SK-N-SH (cell line): Measurements from ENCODE around the gene FGD2. TPM values are rescaled to one million over a fixed set of nuclear protein-coding genes. Genes with fewer than 3 reads are reported as not detected.

Experiments
- CTCF ChIA-PET: fragments of 300-600, 350-600 bp; formaldehyde crosslinking; extraction: SDS; loops from one replicate; lab custom pipeline; 2021; lab: Yijun Ruan, JAX
- POLR2A ChIA-PET: fragments of 350-600 bp; sonication (Branson Sonifier 250); formaldehyde crosslinking; extraction: SDS; loops from one replicate; lab custom pipeline; 2020; ENCODE audit warnings: antibody characterized with exemption, inconsistent platforms; lab: Yijun Ruan, JAX
- DNase-seq: peaks from one replicate; pipeline ENCODE4 v3.0.0; 2012
- H2AFZ ChIP-seq: fragments of 200-600 bp; sonication (generic); 2 replicates; pipeline ENCODE4 v1.8.1; 2016; ENCODE audit warnings: antibody characterized with exemption, mild to moderate bottlenecking, low read depth
- H3F3A ChIP-seq: fragments of 200-600 bp; sonication (generic); replicated peaks from 2 replicates; pipeline ENCODE3; 2016; ENCODE audit warnings: antibody characterized with exemption, mild to moderate bottlenecking; ENCODE audit not compliant: insufficient read depth
- H3K27ac ChIP-seq, 2 experiments: fragments of 200-500 bp in 1 of 2; fragments of 200-600 bp in 1 of 2; sonication (Bioruptor generic) in 1 of 2; sonication (generic), shearing (Covaris generic) in 1 of 2; 2 replicates each; pipeline versions ENCODE4 v1.5.1 to v1.6.1; 2014 to 2016; ENCODE audit warnings: low read depth in 2 of 2, inconsistent platforms in 1 of 2, low read length in 1 of 2, mild to moderate bottlenecking in 1 of 2, mixed read lengths in 1 of 2
- H3K27me3 ChIP-seq: fragments of 200-600 bp; sonication (generic), shearing (Covaris generic); 2 replicates; pipeline ENCODE4 v1.6.1; 2016; ENCODE audit warnings: mixed run types; ENCODE audit not compliant: insufficient read depth
- H3K36me3 ChIP-seq, 2 experiments: fragments of 200-500 bp in 1 of 2; fragments of 200-600 bp in 1 of 2; sonication (Bioruptor generic) in 1 of 2; sonication (generic) in 1 of 2; replicated peaks in 1 of 2; 2 replicates each; pipeline versions ENCODE3 to v1.5.1; 2014 to 2016; ENCODE audit warnings: low read length in 1 of 2, mild to moderate bottlenecking in 1 of 2; ENCODE audit not compliant: insufficient read depth in 2 of 2, control insufficient read depth in 1 of 2
- H3K4me1 ChIP-seq, 2 experiments: fragments of 200-500 bp in 1 of 2; fragments of 200-600 bp in 1 of 2; sonication (Bioruptor generic) in 1 of 2; sonication (generic), shearing (Covaris generic) in 1 of 2; 2 replicates each; pipeline versions ENCODE4 v1.5.1 to v1.6.1; 2014 to 2016; ENCODE audit warnings: low read depth in 1 of 2, low read length in 1 of 2, mixed run types in 1 of 2; ENCODE audit not compliant: insufficient read depth in 2 of 2, control insufficient read depth in 1 of 2
- H3K4me2 ChIP-seq: fragments of 200-600 bp; sonication (generic), shearing (Covaris generic); 2 replicates; pipeline ENCODE4 v1.6.1; 2017; ENCODE audit warnings: mixed run types
- H3K4me3 ChIP-seq, 2 experiments: fragments of 200-500 bp in 1 of 2; fragments of 200-600 bp in 1 of 2; sonication (Bioruptor generic) in 1 of 2; sonication (generic), shearing (Covaris generic) in 1 of 2; 2 replicates each; pipeline versions ENCODE4 v1.5.1 to v1.8.1; 2014 to 2016; ENCODE audit warnings: low read depth in 2 of 2, inconsistent platforms in 1 of 2, low read length in 1 of 2, mild to moderate bottlenecking in 1 of 2, mixed read lengths in 1 of 2, moderate library complexity in 1 of 2
- H3K79me2 ChIP-seq: fragments of 200-600 bp; sonication (generic); 2 replicates; pipeline ENCODE4 v1.8.1; 2017; ENCODE audit warnings: mild to moderate bottlenecking; ENCODE audit not compliant: insufficient read depth
- H3K9ac ChIP-seq: fragments of 200-600 bp; sonication (generic); 2 replicates; pipeline ENCODE4 v1.6.1; 2017; ENCODE audit warnings: mixed run types
- H3K9me2 ChIP-seq: fragments of 200-600 bp; sonication (generic); 2 replicates; pipeline ENCODE4 v1.6.1; 2017; ENCODE audit warnings: mixed run types
- H3K9me3 ChIP-seq: fragments of 200-600 bp; sonication (generic); 2 replicates; pipeline ENCODE4 v1.6.1; 2017; ENCODE audit warnings: mixed run types, mild to moderate bottlenecking, moderate library complexity
- H4K20me1 ChIP-seq: fragments of 200-600 bp; sonication (generic); 2 replicates; pipeline ENCODE4 v1.6.1; 2017; ENCODE audit warnings: mild to moderate bottlenecking, mixed run types; ENCODE audit not compliant: insufficient read depth
- EZH2phosphoT487 ChIP-seq: fragments of 200-600 bp; sonication (generic); IDR thresholded peaks from 2 replicates; pipeline ENCODE4 v1.6.1; 2017; ENCODE audit warnings: low read depth, mixed run types, mild to moderate bottlenecking, antibody characterized with exemption, moderate library complexity, borderline replicate concordance
- FOSL2 ChIP-seq: IDR thresholded peaks from 2 replicates; pipeline ENCODE4 v1.4.0; 2012; ENCODE audit warnings: low read depth, mild to moderate bottlenecking, moderate library complexity, borderline replicate concordance
- FOXM1 ChIP-seq: IDR thresholded peaks from 2 replicates; pipeline ENCODE4 v1.4.0; 2012; ENCODE audit warnings: low read depth, mild to moderate bottlenecking
- GABPA ChIP-seq: IDR thresholded peaks from 2 replicates; pipeline ENCODE4 v1.4.0; 2012; ENCODE audit warnings: low read depth, mild to moderate bottlenecking
- JUND ChIP-seq: IDR thresholded peaks from 2 replicates; pipeline ENCODE4 v1.4.0; 2012
- MXI1 ChIP-seq: IDR thresholded peaks from 2 replicates; pipeline ENCODE4 v1.6.1; 2012; ENCODE audit warnings: mild to moderate bottlenecking, low read depth, low read length, improper control_type of control experiment
- NRF1 ChIP-seq: IDR thresholded peaks from 2 replicates; pipeline ENCODE4 v1.6.1; 2012; ENCODE audit warnings: low read depth, mild to moderate bottlenecking, low read length
- RAD21 ChIP-seq: IDR thresholded peaks from 2 replicates; pipeline ENCODE4 v1.6.1; 2012; ENCODE audit warnings: mild to moderate bottlenecking, low read length
- RCOR1 ChIP-seq: fragments of 150-350 bp; IDR thresholded peaks from 2 replicates; pipeline ENCODE4 v1.6.1; 2017; ENCODE audit warnings: antibody characterized with exemption, low read length
- RFX5 ChIP-seq: IDR thresholded peaks from 2 replicates; pipeline ENCODE4 v1.6.1; 2012; ENCODE audit warnings: mild to moderate bottlenecking, improper control_type of control experiment, low read length
- RXRA ChIP-seq: IDR thresholded peaks from 2 replicates; pipeline ENCODE4 v1.4.0; 2012; ENCODE audit warnings: low read depth, mild to moderate bottlenecking, borderline replicate concordance
- SMC3 ChIP-seq: IDR thresholded peaks from 2 replicates; pipeline ENCODE4 v1.6.1; 2012; ENCODE audit warnings: low read depth, low read length, improper control_type of control experiment
- TAF1 ChIP-seq: IDR thresholded peaks from 2 replicates; pipeline ENCODE4 v1.6.1; 2012; ENCODE audit warnings: low read depth, mild to moderate bottlenecking, low read length, moderate library complexity, borderline replicate concordance
- TCF12 ChIP-seq: IDR thresholded peaks from 2 replicates; pipeline ENCODE4 v1.4.0; 2012
- WGBS: methylation state at CpG from one replicate; pipeline ENCODE4 v1.1.6; 2017; ENCODE audit warnings: low lambda C conversion rate; 5-methylcytosine and 5-hydroxymethylcytosine counted together
- polyA plus RNA-seq, 3 experiments: library from polyadenylated mRNA; depleted of rRNA; stranded (reverse); fragments of >200 nt; gene quantifications; 2 replicates each; pipeline ENCODE4 v1.2.3, GENCODE V29; 2012
- TF ChIP-seq, protein P1 (sequence below): fragments of 200-600 bp; sonication (generic); IDR thresholded peaks from 2 replicates; pipeline ENCODE4 v1.6.1; 2017; ENCODE audit warnings: antibody characterized with exemption, mild to moderate bottlenecking, moderate library complexity
- TF ChIP-seq, protein P2 (sequence below): IDR thresholded peaks from 2 replicates; pipeline ENCODE4; 2012
- TF ChIP-seq, protein P3 (sequence below): IDR thresholded peaks from 2 replicates; pipeline ENCODE4 v1.4.0; 2012; ENCODE audit warnings: low read depth, borderline replicate concordance
- TF ChIP-seq, protein P4 (sequence below): IDR thresholded peaks from 2 replicates; pipeline ENCODE4 v1.4.0; 2012; ENCODE audit warnings: low read depth, borderline replicate concordance

Gene FGD2
- polyA plus RNA-seq, 1 of the 3 experiments (the other 2 are of a cell fraction) = not detected

DNA sequence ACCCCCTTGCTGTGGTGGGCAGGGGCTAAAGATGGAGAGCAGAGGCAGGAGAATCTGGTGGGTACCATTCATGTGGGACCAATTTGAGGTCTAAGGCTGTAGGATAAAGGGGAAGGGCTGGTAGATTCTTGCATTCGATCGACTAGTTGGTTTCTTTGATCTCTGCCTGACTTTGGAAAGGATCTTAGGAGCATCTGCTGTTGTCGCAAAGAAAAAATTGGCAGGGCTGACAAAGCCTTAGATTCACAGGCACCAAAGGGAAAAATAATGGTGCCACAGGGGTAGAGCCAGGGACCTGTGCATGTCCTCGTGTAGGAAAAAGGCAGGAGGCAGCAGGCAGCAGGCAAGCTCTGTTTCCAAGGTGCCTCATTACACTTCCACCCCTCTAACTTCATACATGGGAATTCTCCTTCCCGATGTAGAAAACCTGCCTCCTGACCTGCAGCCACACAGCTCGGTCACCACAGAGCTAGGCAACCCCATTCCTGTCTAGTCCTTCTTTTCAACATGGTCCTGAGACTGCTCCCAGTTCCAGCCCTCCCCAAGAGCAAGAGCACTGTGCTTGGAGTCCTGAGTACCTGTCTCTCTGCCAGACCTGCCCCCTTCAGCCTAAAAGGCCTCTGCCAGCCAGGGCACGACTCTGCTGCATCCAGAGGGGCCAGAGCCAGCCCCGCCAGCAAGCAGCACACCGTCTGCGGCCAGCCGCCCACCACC lies 71.9 kb downstream of the FGD2 start:
- H3K4me2 ChIP-seq = peak overlapping the region; percentile 67; the same call in 1 of the 2 replicates
- H3K4me3 ChIP-seq = no peak overlapping the region; a peak in 1 of 4 replicates
- DNase-seq = no peak
- 69% methylated on average over 7 of the region's 11 CpGs for WGBS
- no peaks in the 10 kb centered on the region for H4K20me1 ChIP-seq
- peak overlapping the region; percentile 59 to 97; a peak in 3 of 4 replicates for H3K27ac ChIP-seq
- H3K79me2 ChIP-seq = no peaks in the 10 kb centered on the region
- POLR2A ChIA-PET = interaction anchor here (1.0 to 1.3 kb wide), 4 partner anchors 11 to 91 kb away, joined by 3 to 8 read pairs (median 3); partner anchors contain the start of gene MTCH1
- H2AFZ ChIP-seq = no peak overlapping the region
- H3K9me3 ChIP-seq = no peaks in the 10 kb centered on the region
- no peaks in the 10 kb centered on the region for H3F3A ChIP-seq
- peaks cover 0 to 15% of the 10 kb centered on the region in 2 experiments; a peak in 3 of 4 replicates for H3K4me1 ChIP-seq
- TF ChIP-seq, protein P1, sequence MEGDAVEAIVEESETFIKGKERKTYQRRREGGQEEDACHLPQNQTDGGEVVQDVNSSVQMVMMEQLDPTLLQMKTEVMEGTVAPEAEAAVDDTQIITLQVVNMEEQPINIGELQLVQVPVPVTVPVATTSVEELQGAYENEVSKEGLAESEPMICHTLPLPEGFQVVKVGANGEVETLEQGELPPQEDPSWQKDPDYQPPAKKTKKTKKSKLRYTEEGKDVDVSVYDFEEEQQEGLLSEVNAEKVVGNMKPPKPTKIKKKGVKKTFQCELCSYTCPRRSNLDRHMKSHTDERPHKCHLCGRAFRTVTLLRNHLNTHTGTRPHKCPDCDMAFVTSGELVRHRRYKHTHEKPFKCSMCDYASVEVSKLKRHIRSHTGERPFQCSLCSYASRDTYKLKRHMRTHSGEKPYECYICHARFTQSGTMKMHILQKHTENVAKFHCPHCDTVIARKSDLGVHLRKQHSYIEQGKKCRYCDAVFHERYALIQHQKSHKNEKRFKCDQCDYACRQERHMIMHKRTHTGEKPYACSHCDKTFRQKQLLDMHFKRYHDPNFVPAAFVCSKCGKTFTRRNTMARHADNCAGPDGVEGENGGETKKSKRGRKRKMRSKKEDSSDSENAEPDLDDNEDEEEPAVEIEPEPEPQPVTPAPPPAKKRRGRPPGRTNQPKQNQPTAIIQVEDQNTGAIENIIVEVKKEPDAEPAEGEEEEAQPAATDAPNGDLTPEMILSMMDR = no peak
- TF ChIP-seq SMC3 = no peak; the same call in 1 of the 2 replicates
- no peak for TF ChIP-seq RCOR1
- 0 out of 2 replicates have a peak, but pooled peaks have one; percentile 55 for TF ChIP-seq MXI1
- peak; percentile 33; the same call in 1 of the 2 replicates for TF ChIP-seq RAD21
- no peak for TF ChIP-seq TAF1
- TF ChIP-seq, all 33 proteins: peak for 2
- Histone ChIP-seq H3K36me3 (no peaks in the 10 kb centered on the region), H3K9ac (no peak overlapping the region), H3K27me3 (no peaks in the 10 kb centered on the region), H3K9me2 (no peaks in the 10 kb centered on the region)
- CTCF ChIA-PET = interaction anchor here (1.0 to 1.8 kb wide), 5 partner anchors 10 to 94 kb away, joined by 3 to 5 read pairs (median 4); no protein-coding TSS in a partner anchor

DNA sequence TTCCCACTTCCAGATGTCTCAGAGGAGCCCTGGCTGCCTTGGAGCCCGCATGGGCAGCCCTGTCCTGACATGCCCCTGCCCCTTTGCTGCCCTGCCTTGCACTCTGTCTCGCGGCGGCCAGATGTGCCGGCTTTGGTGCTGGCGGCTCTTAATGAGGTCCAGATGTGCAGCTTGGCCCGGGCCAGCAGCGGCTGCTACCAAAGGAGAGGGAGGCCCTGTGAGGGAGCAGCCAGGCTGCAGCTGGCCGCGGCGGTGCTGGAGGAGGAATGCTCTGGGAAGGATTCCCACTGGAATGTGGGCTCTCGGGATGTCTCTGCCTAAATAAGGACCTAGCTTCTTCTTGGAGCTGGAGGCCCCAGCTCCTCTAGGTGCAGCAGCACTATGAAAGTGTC lies 72.4 kb downstream of the FGD2 start:
- Histone ChIP-seq H3K4me3 (no peak overlapping the region; a peak in 1 of 4 replicates), H3K9me3 (no peaks in the 10 kb centered on the region), H3K27me3 (no peaks in the 10 kb centered on the region), H3K36me3 (no peaks in the 10 kb centered on the region), H3K4me2 (peak overlapping the region; percentile 67; the same call in 1 of the 2 replicates), H3K79me2 (no peaks in the 10 kb centered on the region), H3K9me2 (no peaks in the 10 kb centered on the region), H3K27ac (peak overlapping the region; percentile 59 to 97; a peak in 3 of 4 replicates), H3K9ac (no peak overlapping the region), H2AFZ (no peak overlapping the region), H3K4me1 (peaks cover 0 to 15% of the 10 kb centered on the region in 2 experiments; a peak in 3 of 4 replicates), H3F3A (no peaks in the 10 kb centered on the region), H4K20me1 (no peaks in the 10 kb centered on the region)
- ChIA-PET POLR2A (interaction anchor here (1.0 to 1.3 kb wide), 4 partner anchors 11 to 92 kb away, joined by 3 to 8 read pairs (median 3); partner anchors contain the start of gene MTCH1), CTCF (interaction anchor here (1.1 to 1.8 kb wide), 4 partner anchors 9 to 93 kb away, joined by 3 to 5 read pairs (median 4); no protein-coding TSS in a partner anchor)
- WGBS = 7% methylated on average over 2 of the region's 12 CpGs
- DNase-seq = peak; percentile 94
- TF ChIP-seq JUND = no peak
- TF ChIP-seq, protein P2, sequence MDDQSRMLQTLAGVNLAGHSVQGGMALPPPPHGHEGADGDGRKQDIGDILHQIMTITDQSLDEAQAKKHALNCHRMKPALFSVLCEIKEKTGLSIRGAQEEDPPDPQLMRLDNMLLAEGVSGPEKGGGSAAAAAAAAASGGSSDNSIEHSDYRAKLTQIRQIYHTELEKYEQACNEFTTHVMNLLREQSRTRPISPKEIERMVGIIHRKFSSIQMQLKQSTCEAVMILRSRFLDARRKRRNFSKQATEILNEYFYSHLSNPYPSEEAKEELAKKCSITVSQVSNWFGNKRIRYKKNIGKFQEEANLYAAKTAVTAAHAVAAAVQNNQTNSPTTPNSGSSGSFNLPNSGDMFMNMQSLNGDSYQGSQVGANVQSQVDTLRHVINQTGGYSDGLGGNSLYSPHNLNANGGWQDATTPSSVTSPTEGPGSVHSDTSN = 0 out of 2 replicates have a peak, but pooled peaks have one; percentile 14
- TF ChIP-seq TCF12 = peak; percentile 99
- TF ChIP-seq GABPA = no peak
- TF ChIP-seq RXRA = peak; percentile 69; the same call in 1 of the 2 replicates
- TF ChIP-seq, protein P3, sequence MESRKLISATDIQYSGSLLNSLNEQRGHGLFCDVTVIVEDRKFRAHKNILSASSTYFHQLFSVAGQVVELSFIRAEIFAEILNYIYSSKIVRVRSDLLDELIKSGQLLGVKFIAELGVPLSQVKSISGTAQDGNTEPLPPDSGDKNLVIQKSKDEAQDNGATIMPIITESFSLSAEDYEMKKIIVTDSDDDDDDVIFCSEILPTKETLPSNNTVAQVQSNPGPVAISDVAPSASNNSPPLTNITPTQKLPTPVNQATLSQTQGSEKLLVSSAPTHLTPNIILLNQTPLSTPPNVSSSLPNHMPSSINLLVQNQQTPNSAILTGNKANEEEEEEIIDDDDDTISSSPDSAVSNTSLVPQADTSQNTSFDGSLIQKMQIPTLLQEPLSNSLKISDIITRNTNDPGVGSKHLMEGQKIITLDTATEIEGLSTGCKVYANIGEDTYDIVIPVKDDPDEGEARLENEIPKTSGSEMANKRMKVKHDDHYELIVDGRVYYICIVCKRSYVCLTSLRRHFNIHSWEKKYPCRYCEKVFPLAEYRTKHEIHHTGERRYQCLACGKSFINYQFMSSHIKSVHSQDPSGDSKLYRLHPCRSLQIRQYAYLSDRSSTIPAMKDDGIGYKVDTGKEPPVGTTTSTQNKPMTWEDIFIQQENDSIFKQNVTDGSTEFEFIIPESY = no peak
- no peak for TF ChIP-seq FOXM1
- no peak for TF ChIP-seq NRF1
- no peak for TF ChIP-seq FOSL2
- no peak for TF ChIP-seq EZH2phosphoT487
- no peak for TF ChIP-seq RAD21
- no peak for TF ChIP-seq RFX5
- peak; percentile 89 for TF ChIP-seq RCOR1
- TF ChIP-seq, protein P4, sequence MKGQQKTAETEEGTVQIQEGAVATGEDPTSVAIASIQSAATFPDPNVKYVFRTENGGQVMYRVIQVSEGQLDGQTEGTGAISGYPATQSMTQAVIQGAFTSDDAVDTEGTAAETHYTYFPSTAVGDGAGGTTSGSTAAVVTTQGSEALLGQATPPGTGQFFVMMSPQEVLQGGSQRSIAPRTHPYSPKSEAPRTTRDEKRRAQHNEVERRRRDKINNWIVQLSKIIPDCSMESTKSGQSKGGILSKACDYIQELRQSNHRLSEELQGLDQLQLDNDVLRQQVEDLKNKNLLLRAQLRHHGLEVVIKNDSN = peak; percentile 37; the same call in 1 of the 2 replicates
